Esophagus muscularis mucosa (tissue), 4 donors: ENCODE results near the gene RIPK3.

ENCODE experiments used
- CTCF ChIP-seq, 3 experiments: fragments of 200-600 bp in 2 of 3; fragments of 450-650 bp in 1 of 3; sonication (generic) in 2 of 3; IDR thresholded peaks; one replicate each; pipeline ENCODE4 v1.5.1; 2017 to 2019; ENCODE audit warnings: antibody characterized with exemption in 3 of 3, mild to moderate bottlenecking in 2 of 3, moderate library complexity in 1 of 3
- EP300 ChIP-seq: sonication (generic); formaldehyde crosslinking; IDR thresholded peaks from one replicate; pipeline ENCODE4 v1.6.1; 2017; ENCODE audit warnings: antibody characterized with exemption
- POLR2A ChIP-seq: fragments of 450-650 bp; IDR thresholded peaks from one replicate; pipeline ENCODE4 v1.6.1; 2017; ENCODE audit warnings: antibody characterized with exemption, moderate library complexity, mild to moderate bottlenecking, low read depth
- POLR2AphosphoS5 ChIP-seq, 2 donors: sonication (generic); formaldehyde crosslinking; IDR thresholded peaks; one replicate each; pipeline ENCODE4 v1.6.1; 2017; ENCODE audit warnings: antibody characterized with exemption in 2 of 2

- TF ChIP-seq CTCF (IDR thresholded peaks at IDR 0.05) (no peak), EP300 (no peak), POLR2A (no peak), POLR2AphosphoS5 (IDR thresholded peaks at IDR 0.05) (no peak)
These were observed 20.5 kb upstream of the RIPK3 start for GRCh38 chr14:24360281-24360680.
